ENCODE data around the gene POLR1E.
"Not testable (repeated sequence)": the region's sequence is repeated elsewhere in the genome, so short reads cannot be mapped to it uniquely, and the experiment has no call there.

The POLR1E gene

GRCh38 chr9:37456817-37457216, 28.9 kb upstream of the POLR1E start:
- no peak for FAIRE-seq
- TF ChIP-seq SPI1 (IDR thresholded peaks at IDR 0.05; ENCODE audit: low read depth, low read length) (no peak), POU2F2 (IDR thresholded peaks at IDR 0.05; ENCODE audit: low read depth, low read length) (no peak)

DNA sequence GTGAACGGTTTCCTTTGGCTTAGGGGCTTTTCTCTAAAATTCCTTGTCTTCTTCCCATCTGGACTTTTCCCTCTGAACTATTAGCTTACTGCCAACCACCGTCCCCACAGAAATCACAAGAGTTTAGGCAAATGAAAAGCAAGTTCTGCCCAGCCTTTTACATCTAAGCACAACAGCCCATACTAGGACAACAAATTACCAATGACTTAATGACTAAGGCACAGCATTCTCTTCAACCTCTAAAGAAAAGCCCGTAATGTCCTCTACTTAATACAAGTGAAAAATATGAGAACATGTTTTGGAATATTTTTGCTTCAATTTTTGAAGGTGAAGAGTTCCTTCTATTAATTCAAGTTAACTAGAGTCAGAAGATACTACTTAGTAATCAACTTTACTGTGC, 21.7 kb upstream of the POLR1E start:
- no peak for DNase-seq (ENCODE audit: insufficient read length, low spot score)
- FAIRE-seq = no peak
- no peak for TF ChIP-seq POLR2AphosphoS5 (IDR thresholded peaks at IDR 0.05; ENCODE audit: low read depth, low read length)
- no peak for TF ChIP-seq POU2F2 (IDR thresholded peaks at IDR 0.05; ENCODE audit: low read depth, low read length)
- TF ChIP-seq PAX5 (IDR thresholded peaks at IDR 0.05; ENCODE audit: insufficient read depth, low read length, severe bottlenecking) = no peak
- TF ChIP-seq POLR2A (IDR thresholded peaks at IDR 0.05; ENCODE audit: low read depth, low read length) = no peak
- no peak for TF ChIP-seq SPI1 (IDR thresholded peaks at IDR 0.05; ENCODE audit: low read depth, low read length)
- no peak for TF ChIP-seq TAF1 (IDR thresholded peaks at IDR 0.05; ENCODE audit: low read depth, low read length)

More at GRCh38 chr9:37456817-37457216, 28.9 kb upstream of the POLR1E start:
- no peak for DNase-seq (ENCODE audit: insufficient read length, low spot score)

- no peak for FAIRE-seq
- TF ChIP-seq POU2F2 (IDR thresholded peaks at IDR 0.05; ENCODE audit: low read depth, low read length) (peak; percentile 55), SPI1 (IDR thresholded peaks at IDR 0.05; ENCODE audit: low read depth, low read length) (no peak), TAF1 (IDR thresholded peaks at IDR 0.05; ENCODE audit: low read depth, low read length) (peak; percentile 61), POLR2AphosphoS5 (IDR thresholded peaks at IDR 0.05; ENCODE audit: low read depth, low read length) (peak; percentile 57), PAX5 (IDR thresholded peaks at IDR 0.05; ENCODE audit: insufficient read depth, low read length, severe bottlenecking) (no peak), POLR2A (IDR thresholded peaks at IDR 0.05; ENCODE audit: low read depth, low read length) (peak; percentile 68; the same call in 1 of the 2 replicates)
- no peak for DNase-seq (ENCODE audit: insufficient read length, low spot score)
Measured at GRCh38 chr9:37464426-37465248, 21.1 kb upstream of the POLR1E start.

DNA sequence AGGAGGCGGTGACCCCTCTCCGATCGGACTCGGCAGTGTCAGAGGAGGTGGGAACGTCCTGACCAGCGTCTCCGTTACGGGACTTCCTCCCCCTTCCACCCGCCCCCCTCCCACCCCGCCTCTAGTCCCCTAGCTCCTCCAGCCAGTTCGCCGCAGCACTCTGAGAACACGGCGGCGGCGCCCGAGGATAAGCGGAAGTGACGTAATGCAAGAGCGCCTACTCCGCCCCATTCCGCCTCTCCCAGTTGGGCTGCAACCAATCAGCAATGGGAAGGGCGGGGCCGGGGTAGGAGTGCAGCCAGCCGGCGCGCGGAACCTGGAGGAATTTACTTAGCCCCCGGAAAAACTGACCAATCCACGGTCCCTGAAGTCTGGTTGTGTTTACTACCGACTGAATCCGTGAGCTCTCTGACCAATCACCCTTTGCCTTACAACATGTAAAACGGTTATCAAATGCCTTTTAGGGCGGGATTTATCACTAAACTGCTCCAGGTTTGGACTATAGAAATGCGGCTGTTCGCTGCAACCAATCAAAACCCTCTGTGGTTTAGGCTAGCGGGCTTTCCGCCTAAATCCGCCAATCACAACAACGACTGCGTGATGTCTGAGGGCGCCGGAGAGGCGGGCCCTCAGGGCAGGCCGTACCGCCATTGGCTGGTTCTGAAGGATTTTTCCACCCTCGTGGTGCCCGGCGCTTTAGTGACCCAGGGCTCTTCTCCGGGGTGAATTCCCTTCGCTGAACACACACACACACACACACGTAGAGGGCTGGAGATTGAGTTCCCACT, 20.3 kb upstream of the POLR1E start, which contains the start of gene ZBTB5:
Gene ZBTB5 (minus strand): TSS at position 202 of the 788 bp plus-strand sequence. CDS start 22,899 bp downstream, outside the sequence.
- FAIRE-seq (peak; percentile 95), DNase-seq (ENCODE audit: insufficient read length, low spot score) (peak; percentile 90)
- TF ChIP-seq POLR2A (IDR thresholded peaks at IDR 0.05; ENCODE audit: low read depth, low read length) (peak; percentile 74), PAX5 (IDR thresholded peaks at IDR 0.05; ENCODE audit: insufficient read depth, low read length, severe bottlenecking) (no peak), TAF1 (IDR thresholded peaks at IDR 0.05; ENCODE audit: low read depth, low read length) (peak; percentile 65), SPI1 (IDR thresholded peaks at IDR 0.05; ENCODE audit: low read depth, low read length) (peak; percentile 38), POLR2AphosphoS5 (IDR thresholded peaks at IDR 0.05; ENCODE audit: low read depth, low read length) (no peak; the same call in 1 of the 2 replicates), POU2F2 (IDR thresholded peaks at IDR 0.05; ENCODE audit: low read depth, low read length) (peak; percentile 63)

- peak; percentile 54 for FAIRE-seq
- TF ChIP-seq POU2F2 (IDR thresholded peaks at IDR 0.05; ENCODE audit: low read depth, low read length) (no peak), SPI1 (IDR thresholded peaks at IDR 0.05; ENCODE audit: low read depth, low read length) (no peak), POLR2AphosphoS5 (IDR thresholded peaks at IDR 0.05; ENCODE audit: low read depth, low read length) (peak; percentile 71; the same call in 1 of the 2 replicates)
- peak; percentile 27 for DNase-seq (ENCODE audit: insufficient read length, low spot score)
Measured at GRCh38 chr9:37466037-37466709, 19.6 kb upstream of the POLR1E start.

GRCh38 chr9:37467530-37467929, 18.2 kb upstream of the POLR1E start:
- FAIRE-seq; DNase-seq (ENCODE audit: insufficient read length, low spot score): not testable (repeated sequence)

GRCh38 chr9:37468620-37469019, 17.1 kb upstream of the POLR1E start:
- FAIRE-seq = no peak
- TF ChIP-seq POLR2AphosphoS5 (IDR thresholded peaks at IDR 0.05; ENCODE audit: low read depth, low read length) = no peak
- no peak for DNase-seq (ENCODE audit: insufficient read length, low spot score)

GRCh38 chr9:37471942-37472684, 13.6 kb upstream of the POLR1E start:
- DNase-seq (ENCODE audit: insufficient read length, low spot score) (no peak), FAIRE-seq (peak; percentile 51)
- TF ChIP-seq SPI1 (IDR thresholded peaks at IDR 0.05; ENCODE audit: low read depth, low read length) = no peak
- no peak for TF ChIP-seq POLR2A (IDR thresholded peaks at IDR 0.05; ENCODE audit: low read depth, low read length)
- no peak for TF ChIP-seq TAF1 (IDR thresholded peaks at IDR 0.05; ENCODE audit: low read depth, low read length)
- no peak for TF ChIP-seq POLR2AphosphoS5 (IDR thresholded peaks at IDR 0.05; ENCODE audit: low read depth, low read length)

GRCh38 chr9:37473982-37474381, 11.8 kb upstream of the POLR1E start:
- not testable (repeated sequence) for DNase-seq (ENCODE audit: insufficient read length, low spot score); FAIRE-seq

GRCh38 chr9:37474438-37474837, 11.3 kb upstream of the POLR1E start:
- TF ChIP-seq PAX5 (IDR thresholded peaks at IDR 0.05; ENCODE audit: insufficient read depth, low read length, severe bottlenecking) (no peak), POLR2A (IDR thresholded peaks at IDR 0.05; ENCODE audit: low read depth, low read length) (no peak), TAF1 (IDR thresholded peaks at IDR 0.05; ENCODE audit: low read depth, low read length) (no peak), SPI1 (IDR thresholded peaks at IDR 0.05; ENCODE audit: low read depth, low read length) (no peak)
- FAIRE-seq (no peak), DNase-seq (ENCODE audit: insufficient read length, low spot score) (no peak)

Measured in GM12891 (cell line).